K562 (cell line): ENCODE data around the gene NUP62. TPM values are rescaled to one million over a fixed set of nuclear protein-coding genes. Genes with fewer than 3 reads are reported as not detected.

Source experiments
- ARNT ChIP-seq, 2 experiments: fragments of 450-650 bp; IDR thresholded peaks; 2 replicates each; pipeline ENCODE4 v1.6.1; 2016; ENCODE audit warnings: mild to moderate bottlenecking in 1 of 2
- C11orf30 ChIP-seq: fragments of 450-650 bp; IDR thresholded peaks from 2 replicates; pipeline ENCODE4 v1.6.1; 2016; ENCODE audit warnings: low read depth, mild to moderate bottlenecking
- HDGF ChIP-seq: fragments of 450-650 bp; IDR thresholded peaks from 2 replicates; pipeline ENCODE4 v1.6.1; 2016
- KDM4B ChIP-seq, 2 experiments: fragments of 450-650 bp in 1 of 2; sonication (generic) in 1 of 2; IDR thresholded peaks; 2 replicates each; pipeline ENCODE4 v1.6.1; 2016 to 2017; ENCODE audit warnings: borderline replicate concordance in 2 of 2, antibody characterized with exemption in 1 of 2, low read depth in 1 of 2, mild to moderate bottlenecking in 1 of 2
- MAZ ChIP-seq, 2 experiments: fragments of 450-650 bp in 1 of 2; sonication (generic) in 1 of 2; formaldehyde crosslinking; IDR thresholded peaks in 1 of 2; conservative IDR thresholded peaks in 1 of 2; 2 replicates each; pipeline versions ENCODE4 v1.4.0 to v1.5.0; 2020; ENCODE audit warnings: mild to moderate bottlenecking in 1 of 2, missing genetic modification reagents in 1 of 2
- MTF1 ChIP-seq: fragments of 250-450 bp; sonication (Bioruptor Pico); IDR thresholded peaks from 2 replicates; pipeline ENCODE4 v1.9.0; 2021; ENCODE audit warnings: moderate library complexity, mild to moderate bottlenecking, inconsistent platforms, borderline replicate concordance
- PTRF ChIP-seq: fragments of 450-650 bp; IDR thresholded peaks from 2 replicates; pipeline ENCODE4 v1.6.1; 2016; ENCODE audit warnings: mild to moderate bottlenecking, missing genetic modification characterization, missing compliant biosample characterization
- TCF7L2 ChIP-seq: fragments of 150-350 bp; IDR thresholded peaks from 2 replicates; pipeline ENCODE4 v1.6.1; 2016; ENCODE audit warnings: low read depth, mild to moderate bottlenecking, low read length, moderate library complexity
- TEAD2 ChIP-seq: fragments of 450-650 bp; IDR thresholded peaks from 2 replicates; pipeline ENCODE4 v1.6.1; 2016; ENCODE audit warnings: missing genetic modification characterization, control low read depth, missing compliant biosample characterization
- TEAD4 ChIP-seq, 2 experiments: sonication (generic) in 1 of 2; formaldehyde crosslinking in 1 of 2; IDR thresholded peaks; 2 replicates each; pipeline versions ENCODE4 v1.6.1 to v1.8.0; 2012 to 2022; ENCODE audit warnings: borderline replicate concordance in 1 of 2, inconsistent platforms in 1 of 2, low read length in 1 of 2, mild to moderate bottlenecking in 1 of 2, missing genetic modification reagents in 1 of 2
- VEZF1 ChIP-seq: fragments of 200-800 bp; sonication (Bioruptor generic); IDR thresholded peaks from 2 replicates; pipeline ENCODE4 v1.6.1; 2017; ENCODE audit warnings: missing genetic modification characterization, missing compliant biosample characterization
- ZBTB26 ChIP-seq: fragments of 450-650 bp; formaldehyde crosslinking; IDR thresholded peaks from 2 replicates; pipeline ENCODE4 v1.4.0; 2022; ENCODE audit warnings: missing genetic modification characterization
- ZBTB7A ChIP-seq: IDR thresholded peaks from 2 replicates; pipeline ENCODE4 v1.6.1; 2011; ENCODE audit warnings: low read depth, mild to moderate bottlenecking, low read length, moderate library complexity, borderline replicate concordance; ENCODE audit not compliant: control insufficient read depth
- ZNF507 ChIP-seq: conservative IDR thresholded peaks from 2 replicates; pipeline ENCODE4 v1.6.1; 2017; ENCODE audit warnings: missing genetic modification characterization, missing compliant biosample characterization
- polyA plus RNA-seq, 8 experiments: library from polyadenylated mRNA; depleted of rRNA in 4 of 8; stranded (reverse) in 5 of 8; unstranded in 3 of 8; fragments of >200 nt; fragmentation: Nextera tagmentation in 2 of 8; fragmentation: Illumina TruSeq in 1 of 8; extraction: Ambion mirVana in 2 of 8; extraction: Trizol in 1 of 8; gene quantifications; 2 replicates each; pipeline versions ENCODE4 v1.2.1 to v1.2.3, GENCODE V29; 2011 to 2014; ENCODE audit warnings: inconsistent platforms in 1 of 8, missing spikeins in 1 of 8
- total RNA-seq, 7 experiments: library from RNA; depleted of rRNA in 6 of 7; stranded (reverse); fragments of >200 nt in 6 of 7; fragmentation: Illumina TruSeq in 2 of 7; extraction: Trizol in 2 of 7; gene quantifications; 2 replicates each; pipeline versions ENCODE4 v1.2.1 to v1.2.3, GENCODE V29; 2011 to 2021; ENCODE audit warnings: low replicate concordance in 1 of 7
- TF ChIP-seq, protein P1 (sequence below), 2 experiments: fragments of 150-350 bp in 1 of 2; IDR thresholded peaks; 2 replicates each; pipeline ENCODE4 v1.6.1; 2012 to 2016; ENCODE audit warnings: low read depth in 2 of 2, low read length in 2 of 2, mild to moderate bottlenecking in 1 of 2, moderate library complexity in 1 of 2

NUP62 gene
- total and polyA plus RNA-seq, 9 of the 15 experiments (the other 6 are each of a cell fraction or from before 2014, with no cell fraction given) = 16.9 to 109 (median 66.0) TPM

DNA sequence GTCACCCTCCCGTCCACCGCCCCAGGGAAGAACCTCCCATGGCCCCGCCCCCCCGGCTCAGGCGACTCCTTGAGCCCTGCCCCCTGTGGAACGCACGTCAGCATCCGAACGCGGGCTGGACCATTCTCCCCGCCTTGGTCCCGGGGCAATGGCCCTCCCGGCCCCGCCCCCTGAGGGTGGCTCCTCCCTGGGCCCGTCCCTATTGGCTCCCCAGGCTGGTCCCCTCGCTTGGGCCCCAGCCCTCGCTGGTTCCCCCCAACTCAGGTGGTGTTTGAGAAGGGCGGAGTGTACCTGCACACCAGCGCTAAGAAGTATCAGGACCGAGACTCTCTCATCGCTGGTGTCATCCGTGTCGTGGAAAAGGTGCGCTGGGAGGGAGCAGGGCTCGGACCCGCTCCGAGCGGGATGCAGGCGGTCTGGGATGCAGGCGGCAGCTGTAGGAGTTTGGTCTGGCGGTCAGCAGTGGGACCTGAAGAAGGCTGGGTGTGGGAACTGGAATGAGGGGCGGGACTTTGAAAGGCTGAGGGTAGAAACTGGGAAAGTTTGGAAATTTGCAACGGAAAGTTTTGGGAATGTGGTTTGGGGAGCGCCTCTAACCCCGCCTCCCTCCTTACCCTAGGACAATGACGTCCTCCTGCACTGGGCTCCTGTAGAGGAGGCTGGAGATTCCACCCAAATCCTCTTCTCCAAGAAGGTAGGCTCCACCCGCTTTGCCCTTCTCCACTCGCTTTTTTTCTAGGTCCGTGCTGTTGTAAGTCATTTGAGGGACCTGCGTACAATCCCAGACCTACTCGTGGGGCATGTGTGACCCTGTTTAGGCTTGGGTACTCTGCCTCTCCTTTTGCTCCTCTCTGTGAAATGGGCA is 51.2 kb downstream of the NUP62 start (continued):
- TF ChIP-seq TEAD2 (tag) (no peak), ZNF507 (tag) (no peak), TCF7L2 (no peak), KDM4B (IDR thresholded peaks at IDR 0.05; ENCODE audit: borderline replicate concordance in 2 of 2, low read depth in 1 of 2) (no peak), HDGF (0 out of 2 replicates have a peak, but pooled peaks have one; percentile 53), MAZ (CRISPR knock-in tag; conservative IDR thresholded peaks at IDR 0.05 in 1 of 2, IDR thresholded peaks at IDR 0.05 in 1 of 2) (peak in 1 of 2 experiments; percentile 57; a peak in 2 of 4 replicates), MTF1 (CRISPR knock-in tag) (no peak), VEZF1 (CRISPR knock-in tag) (peak; percentile 90), ZBTB7A (peak; percentile 11; the same call in 1 of the 2 replicates), PTRF (tag) (no peak), ZBTB26 (CRISPR knock-in tag) (0 out of 2 replicates have a peak, but pooled peaks have one; percentile 27), C11orf30 (peak; percentile 41; the same call in 1 of the 2 replicates), TEAD4 (IDR thresholded peaks at IDR 0.05; ENCODE audit: low read length) (no peak), TEAD4 (CRISPR knock-in tag; IDR thresholded peaks at IDR 0.05; ENCODE audit: borderline replicate concordance) (no peak), ARNT (IDR thresholded peaks at IDR 0.05) (no peak)
- TF ChIP-seq, protein P1, sequence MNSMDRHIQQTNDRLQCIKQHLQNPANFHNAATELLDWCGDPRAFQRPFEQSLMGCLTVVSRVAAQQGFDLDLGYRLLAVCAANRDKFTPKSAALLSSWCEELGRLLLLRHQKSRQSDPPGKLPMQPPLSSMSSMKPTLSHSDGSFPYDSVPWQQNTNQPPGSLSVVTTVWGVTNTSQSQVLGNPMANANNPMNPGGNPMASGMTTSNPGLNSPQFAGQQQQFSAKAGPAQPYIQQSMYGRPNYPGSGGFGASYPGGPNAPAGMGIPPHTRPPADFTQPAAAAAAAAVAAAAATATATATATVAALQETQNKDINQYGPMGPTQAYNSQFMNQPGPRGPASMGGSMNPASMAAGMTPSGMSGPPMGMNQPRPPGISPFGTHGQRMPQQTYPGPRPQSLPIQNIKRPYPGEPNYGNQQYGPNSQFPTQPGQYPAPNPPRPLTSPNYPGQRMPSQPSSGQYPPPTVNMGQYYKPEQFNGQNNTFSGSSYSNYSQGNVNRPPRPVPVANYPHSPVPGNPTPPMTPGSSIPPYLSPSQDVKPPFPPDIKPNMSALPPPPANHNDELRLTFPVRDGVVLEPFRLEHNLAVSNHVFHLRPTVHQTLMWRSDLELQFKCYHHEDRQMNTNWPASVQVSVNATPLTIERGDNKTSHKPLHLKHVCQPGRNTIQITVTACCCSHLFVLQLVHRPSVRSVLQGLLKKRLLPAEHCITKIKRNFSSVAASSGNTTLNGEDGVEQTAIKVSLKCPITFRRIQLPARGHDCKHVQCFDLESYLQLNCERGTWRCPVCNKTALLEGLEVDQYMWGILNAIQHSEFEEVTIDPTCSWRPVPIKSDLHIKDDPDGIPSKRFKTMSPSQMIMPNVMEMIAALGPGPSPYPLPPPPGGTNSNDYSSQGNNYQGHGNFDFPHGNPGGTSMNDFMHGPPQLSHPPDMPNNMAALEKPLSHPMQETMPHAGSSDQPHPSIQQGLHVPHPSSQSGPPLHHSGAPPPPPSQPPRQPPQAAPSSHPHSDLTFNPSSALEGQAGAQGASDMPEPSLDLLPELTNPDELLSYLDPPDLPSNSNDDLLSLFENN (IDR thresholded peaks at IDR 0.05; ENCODE audit: low read depth in 2 of 2, low read length in 2 of 2) = no peak
